ENCODE measurements around the gene MRPL54. TPM values are rescaled to one million over a fixed set of nuclear protein-coding genes. Genes with fewer than 3 reads are reported as not detected.

The MRPL54 gene
- total RNA-seq, 1 donor from 2014 or later = 34.4 TPM

DNA sequence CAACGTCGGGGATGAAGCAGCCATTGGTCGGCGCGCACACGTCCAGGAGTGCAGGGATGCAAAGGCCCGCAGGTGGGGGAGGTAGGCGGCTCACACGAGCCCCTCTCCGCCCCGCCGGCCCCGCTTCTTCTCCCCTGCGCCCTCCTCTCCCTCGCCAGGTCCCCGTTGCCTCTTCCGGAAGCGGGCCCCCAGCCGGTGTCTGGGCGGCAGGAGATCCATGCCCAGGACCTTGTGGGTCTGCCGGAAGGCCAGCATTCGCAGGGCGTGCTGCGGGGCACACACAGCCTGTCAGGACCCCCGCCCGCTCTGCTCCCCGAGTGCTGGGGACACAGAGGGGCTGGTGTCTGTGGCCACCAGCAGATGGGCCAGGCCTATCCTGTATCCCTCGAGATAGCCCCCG lies 43.4 kb downstream of the MRPL54 start:
- Histone ChIP-seq H3K27me3 (ENCODE audit: control insufficient read depth in 3 of 3, insufficient read depth in 3 of 3, low read length in 3 of 3) (peaks cover 33 to 64% (median 42%) of the 10 kb centered on the region in 3 donors), H3K27ac (ENCODE audit: low read depth, low read length) (no peak overlapping the region), H3K9me3 (ENCODE audit: control insufficient read depth in 3 of 3, low read length in 3 of 3) (peaks cover 0 to 5% (median 4%) of the 10 kb centered on the region in 3 donors), H3K9ac (ENCODE audit: low read depth in 1 of 3, low read length in 3 of 3) (no peak overlapping the region), H3K4me3 (ENCODE audit: low read length in 3 of 3) (no peak overlapping the region), H3K36me3 (ENCODE audit: control insufficient read depth in 3 of 3, insufficient read depth in 3 of 3, low read length in 3 of 3) (no peaks in the 10 kb centered on the region), H3K4me1 (ENCODE audit: control insufficient read depth in 3 of 3, insufficient read depth in 3 of 3, low read length in 3 of 3) (peaks cover 0 to 8% (median 2%) of the 10 kb centered on the region in 3 donors)

DNA sequence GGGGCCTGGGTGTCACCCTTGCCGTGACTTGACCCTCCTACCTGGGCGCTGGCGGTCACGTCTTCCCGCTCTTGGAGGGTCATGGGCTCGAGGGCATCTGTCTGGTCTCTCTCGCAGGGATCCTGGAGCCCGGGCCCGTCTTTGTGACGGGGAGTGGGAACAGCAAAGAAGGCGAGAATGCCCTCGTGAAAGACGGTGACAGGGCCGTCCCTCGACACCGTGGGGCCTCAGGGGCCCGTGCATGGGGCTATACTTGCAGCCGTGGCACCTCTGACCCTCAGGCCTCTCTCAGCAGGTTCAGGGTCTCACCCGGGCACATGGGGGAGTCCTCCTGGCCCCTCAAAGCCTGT lies 44.6 kb downstream of the MRPL54 start:
- H3K36me3 ChIP-seq (ENCODE audit: control insufficient read depth in 3 of 3, insufficient read depth in 3 of 3, low read length in 3 of 3) = no peaks in the 10 kb centered on the region
- no peaks in the 10 kb centered on the region for H3K4me1 ChIP-seq (ENCODE audit: control insufficient read depth in 3 of 3, insufficient read depth in 3 of 3, low read length in 3 of 3)
- peaks cover 0 to 5% (median 4%) of the 10 kb centered on the region in 3 donors for H3K9me3 ChIP-seq (ENCODE audit: control insufficient read depth in 3 of 3, low read length in 3 of 3)
- no peak overlapping the region for H3K4me3 ChIP-seq (ENCODE audit: low read length in 3 of 3)
- H3K27me3 ChIP-seq (ENCODE audit: control insufficient read depth in 3 of 3, insufficient read depth in 3 of 3, low read length in 3 of 3) = peaks cover 21 to 56% (median 30%) of the 10 kb centered on the region in 3 donors
- no peak overlapping the region for H3K27ac ChIP-seq (ENCODE audit: low read depth, low read length)
- H3K9ac ChIP-seq (ENCODE audit: low read depth in 1 of 3, low read length in 3 of 3) = no peak overlapping the region

DNA sequence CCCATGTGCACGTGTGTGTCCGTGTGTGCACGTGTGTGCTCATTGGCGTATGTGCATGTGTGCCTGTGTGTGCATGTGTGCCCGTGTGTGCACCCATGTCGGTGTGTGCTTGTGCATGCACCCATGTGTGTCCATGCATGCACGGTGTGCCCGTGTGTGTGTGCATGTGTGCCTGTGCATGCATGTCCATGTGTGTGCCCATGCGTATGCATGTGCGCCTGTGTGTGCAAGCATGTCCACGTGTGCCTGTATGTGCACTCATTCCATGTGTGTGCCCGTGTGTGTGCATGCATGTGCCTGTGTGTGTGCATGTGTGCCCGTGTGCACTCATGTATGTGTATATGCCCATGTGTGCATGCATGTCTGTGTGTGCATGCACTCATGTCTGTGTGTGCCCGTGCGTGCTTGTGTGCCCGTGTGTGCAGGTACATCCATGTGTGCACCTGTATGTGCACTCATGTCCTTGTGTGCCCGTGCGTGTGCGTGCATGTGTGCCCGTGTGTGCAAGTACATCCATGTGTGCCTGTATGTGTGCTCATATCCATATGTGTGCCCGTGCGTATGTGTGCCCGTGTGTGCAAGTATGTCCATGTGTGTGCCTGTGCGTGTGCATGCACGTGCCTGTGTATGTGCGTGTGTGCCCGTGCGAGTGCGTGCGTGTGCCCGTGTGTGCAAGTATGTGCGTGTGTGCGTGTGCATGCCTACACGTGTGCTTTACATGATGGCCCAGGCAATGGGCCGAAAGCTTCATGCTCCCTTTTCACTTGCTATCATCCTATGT lies 45.3 kb downstream of the MRPL54 start:
- Histone ChIP-seq H3K27ac (ENCODE audit: low read depth, low read length) (no peak overlapping the region), H3K9ac (ENCODE audit: low read depth in 1 of 3, low read length in 3 of 3) (no peak overlapping the region), H3K4me1 (ENCODE audit: control insufficient read depth in 3 of 3, insufficient read depth in 3 of 3, low read length in 3 of 3) (no peaks in the 10 kb centered on the region), H3K4me3 (ENCODE audit: low read length in 3 of 3) (no peak overlapping the region), H3K36me3 (ENCODE audit: control insufficient read depth in 3 of 3, insufficient read depth in 3 of 3, low read length in 3 of 3) (no peaks in the 10 kb centered on the region), H3K9me3 (ENCODE audit: control insufficient read depth in 3 of 3, low read length in 3 of 3) (peaks cover 0 to 5% (median 4%) of the 10 kb centered on the region in 3 donors), H3K27me3 (ENCODE audit: control insufficient read depth in 3 of 3, insufficient read depth in 3 of 3, low read length in 3 of 3) (peaks cover 21 to 52% (median 26%) of the 10 kb centered on the region in 3 donors)

DNA sequence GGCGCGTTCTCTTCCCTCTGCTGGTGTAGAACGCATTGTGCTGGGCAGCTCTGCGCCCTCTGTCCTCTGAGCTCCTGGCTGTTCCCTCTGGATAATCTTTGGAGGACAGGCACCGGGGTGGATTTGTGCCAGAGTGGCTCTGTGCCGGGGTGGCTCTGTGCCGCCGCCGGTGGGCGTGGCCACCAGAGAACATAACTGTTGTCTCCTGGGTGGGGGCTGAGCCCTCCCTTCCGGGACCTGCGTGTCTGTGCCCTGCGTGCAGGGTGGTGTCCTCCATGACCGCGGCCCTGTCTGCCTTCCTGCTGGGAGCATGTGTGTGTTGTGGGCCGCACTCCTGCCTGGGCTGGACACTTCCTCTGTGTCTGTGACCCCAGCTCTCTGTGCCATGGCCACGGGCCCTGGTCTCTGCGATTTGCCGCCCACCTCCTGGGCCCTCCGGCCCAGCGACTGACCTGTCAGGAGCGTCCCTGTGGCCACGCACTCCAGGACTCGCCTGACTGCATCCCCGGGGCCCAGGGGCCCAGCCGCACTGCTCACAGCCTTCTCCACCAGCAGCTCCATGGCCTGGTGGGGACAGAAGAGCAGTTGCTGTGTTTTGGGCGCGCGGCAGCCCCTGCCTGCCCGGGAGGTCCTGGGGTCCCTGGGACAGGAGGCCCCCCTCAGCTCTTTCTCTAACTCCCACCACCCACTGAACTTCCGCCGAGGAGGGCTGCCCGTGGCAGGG lies 46.1 kb downstream of the MRPL54 start:
- Histone ChIP-seq H3K4me1 (ENCODE audit: control insufficient read depth in 3 of 3, insufficient read depth in 3 of 3, low read length in 3 of 3) (peaks cover 0 to 3% (median 0%) of the 10 kb centered on the region in 3 donors), H3K27me3 (ENCODE audit: control insufficient read depth in 3 of 3, insufficient read depth in 3 of 3, low read length in 3 of 3) (peaks cover 18 to 50% (median 24%) of the 10 kb centered on the region in 3 donors), H3K9ac (ENCODE audit: low read depth in 1 of 3, low read length in 3 of 3) (no peak overlapping the region), H3K36me3 (ENCODE audit: control insufficient read depth in 3 of 3, insufficient read depth in 3 of 3, low read length in 3 of 3) (no peaks in the 10 kb centered on the region), H3K27ac (ENCODE audit: low read depth, low read length) (no peak overlapping the region), H3K4me3 (ENCODE audit: low read length in 3 of 3) (no peak overlapping the region), H3K9me3 (ENCODE audit: control insufficient read depth in 3 of 3, low read length in 3 of 3) (peaks cover 0 to 5% (median 4%) of the 10 kb centered on the region in 3 donors)

GRCh38 chr19:3809881-3810707 lies 47.6 kb downstream of the MRPL54 start:
- H3K27ac ChIP-seq (ENCODE audit: low read depth, low read length) = no peak overlapping the region
- H3K36me3 ChIP-seq (ENCODE audit: control insufficient read depth in 3 of 3, insufficient read depth in 3 of 3, low read length in 3 of 3) = no peaks in the 10 kb centered on the region
- peaks cover 0 to 3% (median 0%) of the 10 kb centered on the region in 3 donors for H3K4me1 ChIP-seq (ENCODE audit: control insufficient read depth in 3 of 3, insufficient read depth in 3 of 3, low read length in 3 of 3)
- no peak overlapping the region for H3K4me3 ChIP-seq (ENCODE audit: low read length in 3 of 3)
- no peak overlapping the region for H3K9ac ChIP-seq (ENCODE audit: low read depth in 1 of 3, low read length in 3 of 3)
- H3K9me3 ChIP-seq (ENCODE audit: control insufficient read depth in 3 of 3, low read length in 3 of 3) = peaks cover 0 to 5% (median 4%) of the 10 kb centered on the region in 3 donors
- H3K27me3 ChIP-seq (ENCODE audit: control insufficient read depth in 3 of 3, insufficient read depth in 3 of 3, low read length in 3 of 3) = peaks cover 13 to 45% (median 15%) of the 10 kb centered on the region in 3 donors

GRCh38 chr19:3810708-3811355 lies 48.4 kb downstream of the MRPL54 start:
- H3K9me3 ChIP-seq (ENCODE audit: control insufficient read depth in 3 of 3, low read length in 3 of 3) = peaks cover 0 to 5% (median 4%) of the 10 kb centered on the region in 3 donors
- peaks cover 12 to 39% (median 13%) of the 10 kb centered on the region in 3 donors for H3K27me3 ChIP-seq (ENCODE audit: control insufficient read depth in 3 of 3, insufficient read depth in 3 of 3, low read length in 3 of 3)
- no peak overlapping the region for H3K4me3 ChIP-seq (ENCODE audit: low read length in 3 of 3)
- H3K9ac ChIP-seq (ENCODE audit: low read depth in 1 of 3, low read length in 3 of 3) = no peak overlapping the region
- H3K36me3 ChIP-seq (ENCODE audit: control insufficient read depth in 3 of 3, insufficient read depth in 3 of 3, low read length in 3 of 3) = no peaks in the 10 kb centered on the region
- H3K4me1 ChIP-seq (ENCODE audit: control insufficient read depth in 3 of 3, insufficient read depth in 3 of 3, low read length in 3 of 3) = peaks cover 0 to 3% (median 0%) of the 10 kb centered on the region in 3 donors
- H3K27ac ChIP-seq (ENCODE audit: low read depth, low read length) = no peak overlapping the region

GRCh38 chr19:3813473-3814392 lies 51.3 kb downstream of the MRPL54 start:
- no peak overlapping the region for H3K9ac ChIP-seq (ENCODE audit: low read depth in 1 of 3, low read length in 3 of 3)
- H3K9me3 ChIP-seq (ENCODE audit: control insufficient read depth in 3 of 3, low read length in 3 of 3) = no peaks in the 10 kb centered on the region
- no peaks in the 10 kb centered on the region for H3K36me3 ChIP-seq (ENCODE audit: control insufficient read depth in 3 of 3, insufficient read depth in 3 of 3, low read length in 3 of 3)
- peaks cover 7 to 36% (median 23%) of the 10 kb centered on the region in 3 donors for H3K27me3 ChIP-seq (ENCODE audit: control insufficient read depth in 3 of 3, insufficient read depth in 3 of 3, low read length in 3 of 3)
- H3K27ac ChIP-seq (ENCODE audit: low read depth, low read length) = no peak overlapping the region
- H3K4me3 ChIP-seq (ENCODE audit: low read length in 3 of 3) = no peak overlapping the region
- peaks cover 0 to 3% (median 0%) of the 10 kb centered on the region in 3 donors for H3K4me1 ChIP-seq (ENCODE audit: control insufficient read depth in 3 of 3, insufficient read depth in 3 of 3, low read length in 3 of 3)

GRCh38 chr19:3814648-3815047 lies 52.2 kb downstream of the MRPL54 start:
- Histone ChIP-seq H3K36me3 (ENCODE audit: control insufficient read depth in 3 of 3, insufficient read depth in 3 of 3, low read length in 3 of 3) (no peaks in the 10 kb centered on the region), H3K9me3 (ENCODE audit: control insufficient read depth in 3 of 3, low read length in 3 of 3) (no peaks in the 10 kb centered on the region), H3K27ac (ENCODE audit: low read depth, low read length) (no peak overlapping the region), H3K9ac (ENCODE audit: low read depth in 1 of 3, low read length in 3 of 3) (no peak overlapping the region), H3K27me3 (ENCODE audit: control insufficient read depth in 3 of 3, insufficient read depth in 3 of 3, low read length in 3 of 3) (peaks cover 7 to 34% (median 23%) of the 10 kb centered on the region in 3 donors), H3K4me3 (ENCODE audit: low read length in 3 of 3) (no peak overlapping the region), H3K4me1 (ENCODE audit: control insufficient read depth in 3 of 3, insufficient read depth in 3 of 3, low read length in 3 of 3) (peaks cover 0 to 3% (median 0%) of the 10 kb centered on the region in 3 donors)
